ENCODE data around the gene QRSL1.

DNA sequence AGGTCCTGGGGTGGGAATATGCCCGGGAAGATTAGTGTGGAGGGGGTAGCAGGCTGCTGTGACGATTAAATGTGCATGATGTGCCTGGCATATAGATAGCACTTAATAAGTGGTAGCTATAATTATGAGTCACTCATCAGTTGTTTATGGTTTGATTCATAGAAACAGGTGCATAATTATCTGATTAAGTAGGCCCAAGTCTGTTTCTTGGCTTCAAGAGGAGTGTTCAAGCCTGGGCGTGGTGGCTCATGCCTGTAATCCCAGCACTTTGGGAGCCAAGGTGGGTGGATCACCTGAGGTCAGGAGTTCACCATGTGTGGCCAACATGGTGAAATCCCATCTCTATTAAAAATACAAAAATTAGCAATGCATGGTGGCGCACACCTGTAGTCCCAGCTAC lies 74.9 kb downstream of the QRSL1 start:
- TF ChIP-seq, protein P1, sequence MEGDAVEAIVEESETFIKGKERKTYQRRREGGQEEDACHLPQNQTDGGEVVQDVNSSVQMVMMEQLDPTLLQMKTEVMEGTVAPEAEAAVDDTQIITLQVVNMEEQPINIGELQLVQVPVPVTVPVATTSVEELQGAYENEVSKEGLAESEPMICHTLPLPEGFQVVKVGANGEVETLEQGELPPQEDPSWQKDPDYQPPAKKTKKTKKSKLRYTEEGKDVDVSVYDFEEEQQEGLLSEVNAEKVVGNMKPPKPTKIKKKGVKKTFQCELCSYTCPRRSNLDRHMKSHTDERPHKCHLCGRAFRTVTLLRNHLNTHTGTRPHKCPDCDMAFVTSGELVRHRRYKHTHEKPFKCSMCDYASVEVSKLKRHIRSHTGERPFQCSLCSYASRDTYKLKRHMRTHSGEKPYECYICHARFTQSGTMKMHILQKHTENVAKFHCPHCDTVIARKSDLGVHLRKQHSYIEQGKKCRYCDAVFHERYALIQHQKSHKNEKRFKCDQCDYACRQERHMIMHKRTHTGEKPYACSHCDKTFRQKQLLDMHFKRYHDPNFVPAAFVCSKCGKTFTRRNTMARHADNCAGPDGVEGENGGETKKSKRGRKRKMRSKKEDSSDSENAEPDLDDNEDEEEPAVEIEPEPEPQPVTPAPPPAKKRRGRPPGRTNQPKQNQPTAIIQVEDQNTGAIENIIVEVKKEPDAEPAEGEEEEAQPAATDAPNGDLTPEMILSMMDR (conservative IDR thresholded peaks at IDR 0.05; ENCODE audit: low read length), result no peak
- TF ChIP-seq EZH2phosphoT487 (IDR thresholded peaks at IDR 0.05; ENCODE audit: borderline replicate concordance, low read depth, low read length), result no peak

Measured in OCI-LY7 (cell line).